OCI-LY7 (cell line): Measurements from ENCODE around the gene GCNT3.

Source experiments
- CTCF ChIP-seq: fragments of 200-600 bp; sonication (generic); conservative IDR thresholded peaks from 2 replicates; pipeline ENCODE4 v1.5.1; 2014; ENCODE audit warnings: mild to moderate bottlenecking, antibody characterized with exemption, low read length, moderate library complexity, mixed read lengths
- EZH2phosphoT487 ChIP-seq: fragments of 200-600 bp; sonication (generic); IDR thresholded peaks from 2 replicates; pipeline ENCODE4 v1.6.1; 2018; ENCODE audit warnings: low read depth, borderline replicate concordance, mild to moderate bottlenecking, mixed run types, antibody characterized with exemption, low read length, moderate library complexity, mixed read lengths

GRCh38 chr15:59654046-59654445 lies 42.5 kb downstream of the GCNT3 start:
- TF ChIP-seq CTCF (no peak), EZH2phosphoT487 (no peak)
